Central memory CD8-positive, alpha-beta T cell (primary cell): ENCODE measurements around the gene SLC35F3.
"Not testable (repeated sequence)": the region's sequence is repeated elsewhere in the genome, so short reads cannot be mapped to it uniquely, and the experiment has no call there.

Experiments used
- ATAC-seq: fragments of 150-1000 bp; cut with Tn5 transposase; replicated peaks from 2 replicates; pipeline ENCODE4 v1.10.0; 2022; ENCODE audit warnings: mild to moderate bottlenecking, moderate FRiP score, moderate number of reproducible peaks; ENCODE audit not compliant: poor library complexity, severe bottlenecking; ENCODE audit errors: extremely low read depth
- DNase-seq, 2 donors: peaks; one replicate each; pipeline ENCODE4 v3.0.0; 2021; ENCODE audit warnings: low spot score in 2 of 2
- H3K27ac Mint-ChIP-seq: one replicate; pipeline ENCODE4 v1.8.0; 2022; ENCODE audit warnings: low read depth, mild to moderate bottlenecking, moderate library complexity, mixed read lengths
- H3K27me3 Mint-ChIP-seq: one replicate; pipeline ENCODE4 v1.8.0; 2022; ENCODE audit warnings: mixed read lengths
- H3K36me3 Mint-ChIP-seq: one replicate; pipeline ENCODE4 v1.8.0; 2022; ENCODE audit warnings: mild to moderate bottlenecking, moderate library complexity, mixed read lengths; ENCODE audit not compliant: insufficient read depth
- H3K4me1 Mint-ChIP-seq: one replicate; pipeline ENCODE4 v1.8.0; 2022; ENCODE audit warnings: mixed read lengths
- H3K4me3 Mint-ChIP-seq: one replicate; pipeline ENCODE4 v1.8.0; 2022; ENCODE audit warnings: mild to moderate bottlenecking, moderate library complexity, mixed read lengths
- H3K9me3 Mint-ChIP-seq: one replicate; pipeline ENCODE4 v1.8.0; 2022; ENCODE audit warnings: mixed read lengths

Gene SLC35F3

GRCh38 chr1:233884461-233885151 is 19.9 kb upstream of the SLC35F3 start:
- Mint-ChIP-seq H3K4me3 (no peak overlapping the region), H3K27me3 (peaks cover 44% of the 10 kb centered on the region), H3K36me3 (no peaks in the 10 kb centered on the region), H3K4me1 (no peaks in the 10 kb centered on the region), H3K27ac (no peak overlapping the region), H3K9me3 (peaks cover 22% of the 10 kb centered on the region)
- DNase-seq, result no peak
- ATAC-seq, result no peak

GRCh38 chr1:233885196-233885920 is 19.1 kb upstream of the SLC35F3 start:
- H3K27ac Mint-ChIP-seq, result no peak overlapping the region
- H3K4me1 Mint-ChIP-seq, result no peaks in the 10 kb centered on the region
- H3K9me3 Mint-ChIP-seq, result peaks cover 21% of the 10 kb centered on the region

GRCh38 chr1:233891151-233891550 is 13.3 kb upstream of the SLC35F3 start:
- ATAC-seq, H3K36me3 Mint-ChIP-seq, H3K4me3 Mint-ChIP-seq, DNase-seq, H3K27ac Mint-ChIP-seq, H3K4me1 Mint-ChIP-seq: not testable (repeated sequence)
- peaks cover 19% of the 10 kb centered on the region for H3K9me3 Mint-ChIP-seq
- H3K27me3 Mint-ChIP-seq, result peaks cover 26% of the 10 kb centered on the region

More at GRCh38 chr1:233885196-233885920, 19.1 kb upstream of the SLC35F3 start:
- Mint-ChIP-seq H3K36me3 (no peaks in the 10 kb centered on the region), H3K27me3 (peaks cover 38% of the 10 kb centered on the region), H3K4me3 (no peak overlapping the region)
- ATAC-seq (no peak), DNase-seq (no peak)

- no peak overlapping the region for H3K27ac Mint-ChIP-seq
- peaks cover 43% of the 10 kb centered on the region for H3K27me3 Mint-ChIP-seq
- H3K9me3 Mint-ChIP-seq, result no peaks in the 10 kb centered on the region
- H3K36me3 Mint-ChIP-seq, result no peaks in the 10 kb centered on the region
- DNase-seq, result no peak
- no peaks in the 10 kb centered on the region for H3K4me1 Mint-ChIP-seq
- ATAC-seq, result no peak
- H3K4me3 Mint-ChIP-seq, result no peak overlapping the region
Measured at GRCh38 chr1:233897325-233898162, 6.9 kb upstream of the SLC35F3 start.

- Mint-ChIP-seq H3K27ac (no peak overlapping the region), H3K4me3 (no peak overlapping the region), H3K36me3 (no peaks in the 10 kb centered on the region), H3K27me3 (peaks cover 75% of the 10 kb centered on the region), H3K4me1 (peaks cover 7% of the 10 kb centered on the region), H3K9me3 (peaks cover 6% of the 10 kb centered on the region)
- DNase-seq (no peak), ATAC-seq (no peak)
Measured at GRCh38 chr1:233901495-233901894, 3.0 kb upstream of the SLC35F3 start.

GRCh38 chr1:233905416-233906051 is 1.1 kb downstream of the SLC35F3 start:
- no peak overlapping the region for H3K4me3 Mint-ChIP-seq
- peaks cover 6% of the 10 kb centered on the region for H3K9me3 Mint-ChIP-seq
- no peaks in the 10 kb centered on the region for H3K36me3 Mint-ChIP-seq
- H3K4me1 Mint-ChIP-seq, result peaks cover 7% of the 10 kb centered on the region
- DNase-seq (no peak), ATAC-seq (no peak)
- no peak overlapping the region for H3K27ac Mint-ChIP-seq
- H3K27me3 Mint-ChIP-seq, result peaks cover 86% of the 10 kb centered on the region

GRCh38 chr1:233907151-233907550 is 2.7 kb downstream of the SLC35F3 start:
- DNase-seq (no peak), ATAC-seq (no peak)
- Mint-ChIP-seq H3K4me1 (peaks cover 7% of the 10 kb centered on the region), H3K27ac (no peak overlapping the region), H3K9me3 (peaks cover 6% of the 10 kb centered on the region), H3K27me3 (peaks cover 83% of the 10 kb centered on the region), H3K4me3 (no peak overlapping the region), H3K36me3 (no peaks in the 10 kb centered on the region)

GRCh38 chr1:233908092-233908491 is 3.6 kb downstream of the SLC35F3 start:
- no peak overlapping the region for H3K27ac Mint-ChIP-seq
- peaks cover 7% of the 10 kb centered on the region for H3K4me1 Mint-ChIP-seq
- peaks cover 6% of the 10 kb centered on the region for H3K9me3 Mint-ChIP-seq
- H3K4me3 Mint-ChIP-seq, result no peak overlapping the region
- DNase-seq, result no peak
- ATAC-seq, result no peak
- peaks cover 2% of the 10 kb centered on the region for H3K36me3 Mint-ChIP-seq
- H3K27me3 Mint-ChIP-seq, result peaks cover 74% of the 10 kb centered on the region

- Mint-ChIP-seq H3K27ac (no peak overlapping the region), H3K27me3 (peaks cover 63% of the 10 kb centered on the region), H3K9me3 (peaks cover 3% of the 10 kb centered on the region), H3K4me3 (no peak overlapping the region), H3K36me3 (peaks cover 2% of the 10 kb centered on the region), H3K4me1 (peaks cover 3% of the 10 kb centered on the region)
- no peak for DNase-seq
- ATAC-seq, result no peak
Measured at GRCh38 chr1:233909195-233909594, 4.7 kb downstream of the SLC35F3 start.

GRCh38 chr1:233912447-233912846 is 8.0 kb downstream of the SLC35F3 start:
- Mint-ChIP-seq H3K4me1 (no peaks in the 10 kb centered on the region), H3K4me3 (no peak overlapping the region), H3K27ac (no peak overlapping the region), H3K9me3 (no peaks in the 10 kb centered on the region), H3K36me3 (peaks cover 2% of the 10 kb centered on the region), H3K27me3 (peaks cover 35% of the 10 kb centered on the region)
- DNase-seq, result no peak
- ATAC-seq, result no peak

- no peak for ATAC-seq
- no peaks in the 10 kb centered on the region for H3K9me3 Mint-ChIP-seq
- DNase-seq, result no peak
- peaks cover 2% of the 10 kb centered on the region for H3K36me3 Mint-ChIP-seq
- no peak overlapping the region for H3K4me3 Mint-ChIP-seq
- no peaks in the 10 kb centered on the region for H3K4me1 Mint-ChIP-seq
- peaks cover 31% of the 10 kb centered on the region for H3K27me3 Mint-ChIP-seq
- H3K27ac Mint-ChIP-seq, result no peak overlapping the region
Measured at GRCh38 chr1:233912909-233913308, 8.4 kb downstream of the SLC35F3 start.

GRCh38 chr1:233916706-233917105 is 12.2 kb downstream of the SLC35F3 start:
- no peak overlapping the region for H3K4me3 Mint-ChIP-seq
- H3K9me3 Mint-ChIP-seq, result no peaks in the 10 kb centered on the region
- H3K36me3 Mint-ChIP-seq, result peaks cover 2% of the 10 kb centered on the region
- no peak overlapping the region for H3K27ac Mint-ChIP-seq
- H3K27me3 Mint-ChIP-seq, result no peaks in the 10 kb centered on the region
- DNase-seq, result no peak
- no peak for ATAC-seq
- no peaks in the 10 kb centered on the region for H3K4me1 Mint-ChIP-seq
